Common myeloid progenitor, CD34-positive (primary cell): ENCODE results near the gene NAGK. TPM values are rescaled to one million over a fixed set of nuclear protein-coding genes. Genes with fewer than 3 reads are reported as not detected.
"Not testable (repeated sequence)": the region's sequence is repeated elsewhere in the genome, so short reads cannot be mapped to it uniquely, and the experiment has no call there.

Experiments
- CTCF ChIA-PET: fragments of 350-600 bp; sonication (Branson Sonifier 250); formaldehyde crosslinking; loops from one replicate; lab custom pipeline; 2021; ENCODE audit warnings: antibody characterized with exemption; lab: Charles Lee
- POLR2A ChIA-PET: fragments of 350-600 bp; sonication (Branson Sonifier 250); formaldehyde crosslinking; loops from one replicate; lab custom pipeline; 2021; ENCODE audit warnings: antibody characterized with exemption; lab: Charles Lee
- DNase-seq, 3 donors: peaks; one replicate each; pipeline versions ENCODE4 v3.0.0 to v3.0.0-alpha.2; 2013
- H3K27ac ChIP-seq, 2 experiments: 1 replicate in 1 of 2; 2 replicates in 1 of 2; pipeline ENCODE4 v1.7.0; 2013; ENCODE audit warnings: inconsistent platforms in 2 of 2, low read length in 2 of 2, mild to moderate bottlenecking in 2 of 2, low read depth in 1 of 2, moderate library complexity in 1 of 2; ENCODE audit not compliant: severe bottlenecking in 2 of 2, insufficient read depth in 1 of 2, poor library complexity in 1 of 2
- H3K27me3 ChIP-seq, 5 experiments: replicated peaks in 2 of 5; 1 replicate in 3 of 5; 2 replicates in 2 of 5; pipeline versions ENCODE4 v1.6.1 to v1.7.0; 2013; ENCODE audit warnings: low read length in 4 of 5, mild to moderate bottlenecking in 2 of 5, moderate library complexity in 2 of 5, inconsistent platforms in 1 of 5; ENCODE audit not compliant: insufficient read depth in 5 of 5, control insufficient read depth in 4 of 5
- H3K36me3 ChIP-seq, 4 experiments: 1 replicate in 2 of 4; 2 replicates in 2 of 4; pipeline versions ENCODE4 v1.6.1 to v1.7.0; 2013; ENCODE audit warnings: low read length in 3 of 4, control low read depth in 1 of 4, mild to moderate bottlenecking in 1 of 4; ENCODE audit not compliant: control insufficient read depth in 4 of 4, insufficient read depth in 4 of 4
- H3K4me1 ChIP-seq, 4 experiments: 1 replicate in 3 of 4; 2 replicates in 1 of 4; pipeline versions ENCODE4 v1.6.1 to v1.7.1; 2013; ENCODE audit warnings: low read length in 3 of 4, mild to moderate bottlenecking in 3 of 4, control low read depth in 1 of 4, inconsistent platforms in 1 of 4, moderate library complexity in 1 of 4; ENCODE audit not compliant: control insufficient read depth in 4 of 4, insufficient read depth in 4 of 4; ENCODE audit errors: control extremely low read depth in 1 of 4
- H3K4me3 ChIP-seq, 7 experiments: 1 replicate in 4 of 7; 2 replicates in 3 of 7; pipeline versions ENCODE4 v1.5.1 to v1.7.0; 2013; ENCODE audit warnings: mild to moderate bottlenecking in 7 of 7, low read length in 6 of 7, moderate library complexity in 6 of 7, inconsistent platforms in 2 of 7, low read depth in 2 of 7, control low read depth in 1 of 7; ENCODE audit not compliant: insufficient read depth in 4 of 7, control insufficient read depth in 1 of 7; ENCODE audit errors: extremely low read depth in 1 of 7
- H3K9me3 ChIP-seq, 5 experiments: 1 replicate in 4 of 5; 2 replicates in 1 of 5; pipeline versions ENCODE4 v1.6.1 to v1.7.1; 2013; ENCODE audit warnings: low read length in 4 of 5, mild to moderate bottlenecking in 2 of 5, inconsistent platforms in 1 of 5, low read depth in 1 of 5, moderate library complexity in 1 of 5; ENCODE audit not compliant: control insufficient read depth in 4 of 5, insufficient read depth in 2 of 5; ENCODE audit errors: control extremely low read depth in 1 of 5
- WGBS: methylation state at CpG from one replicate; pipeline ENCODE4 v1.1.5; 2013; ENCODE audit not compliant: insufficient coverage; 5-methylcytosine and 5-hydroxymethylcytosine counted together
- polyA plus RNA-seq: library from polyadenylated mRNA; unstranded; fragments of 120-200 nt; gene quantifications from one replicate; pipeline ENCODE4 v1.2.1, GENCODE V29; 2013

NAGK gene
- polyA plus RNA-seq: 43.1 TPM

GRCh38 chr2:71068218-71069035 lies at the start of gene NAGK:
Gene NAGK (plus strand): TSS chr2:71068648. CDS start chr2:71068684, 36 bp downstream.
- ChIA-PET CTCF (interaction anchor here (0.6 to 5.5 kb wide), 12 partner anchors 15 to 89 kb away, joined by 3 to 42 read pairs (median 5); partner anchors contain the start of genes MCEE and MPHOSPH10), POLR2A (interaction anchor here (0.5 to 4.3 kb wide), 8 partner anchors 14 to 85 kb away, joined by 3 to 19 read pairs (median 4); partner anchors contain the start of genes MCEE and MPHOSPH10)
- peaks cover 0 to 13% (median 3%) of the 10 kb centered on the region in 4 experiments for H3K36me3 ChIP-seq
- peak within 1 kb of the TSS; percentile 69 to 95 (median 89) for H3K4me3 ChIP-seq
- peaks cover 32 to 84% (median 69%) of the 10 kb centered on the region in 4 experiments for H3K4me1 ChIP-seq
- H3K27me3 ChIP-seq: no peaks in the 10 kb centered on the region
- peak within 1 kb of the TSS; percentile 89 for H3K27ac ChIP-seq
- peak; percentile 97 to 98 (median 98) for DNase-seq
- H3K9me3 ChIP-seq: no peaks in the 10 kb centered on the region
- WGBS: 0% methylated on average over 48 of the region's 66 CpGs

GRCh38 chr2:71019989-71020388 lies 48.5 kb upstream of the NAGK start:
- CTCF ChIA-PET: interaction anchor here (1.4 kb wide), 1 partner anchor 50 kb away, joined by 3 read pairs; no protein-coding TSS in a partner anchor
- H3K4me3 ChIP-seq, DNase-seq, POLR2A ChIA-PET, H3K27ac ChIP-seq, H3K4me1 ChIP-seq, H3K36me3 ChIP-seq, H3K27me3 ChIP-seq, H3K9me3 ChIP-seq: not testable (repeated sequence)
- WGBS: 94% methylated on average over 2 of the region's 6 CpGs

GRCh38 chr2:71021394-71021793 lies 47.1 kb upstream of the NAGK start:
- POLR2A ChIA-PET, H3K9me3 ChIP-seq, H3K4me1 ChIP-seq, DNase-seq, H3K36me3 ChIP-seq, H3K27me3 ChIP-seq, H3K27ac ChIP-seq, H3K4me3 ChIP-seq: not testable (repeated sequence)
- WGBS: 90% methylated on average over 11 of the region's 14 CpGs
- CTCF ChIA-PET: interaction anchor here (1.4 to 1.6 kb wide), 2 partner anchors 20 to 49 kb away, joined by 4 to 5 read pairs; no protein-coding TSS in a partner anchor

- H3K4me1 ChIP-seq, H3K27me3 ChIP-seq, H3K9me3 ChIP-seq, H3K36me3 ChIP-seq, H3K4me3 ChIP-seq, CTCF ChIA-PET, H3K27ac ChIP-seq, POLR2A ChIA-PET: not testable (repeated sequence)
- peak; percentile 16 to 49 (median 43) for DNase-seq
- WGBS: 84% methylated on average over 9 of the region's 15 CpGs
Measured at GRCh38 chr2:71023553-71024243, 44.8 kb upstream of the NAGK start.

- CTCF ChIA-PET, H3K36me3 ChIP-seq, H3K4me3 ChIP-seq, DNase-seq, H3K27ac ChIP-seq, POLR2A ChIA-PET, H3K27me3 ChIP-seq, H3K9me3 ChIP-seq, H3K4me1 ChIP-seq: not testable (repeated sequence)
- 92% methylated on average over 5 of the region's 8 CpGs for WGBS
Measured at GRCh38 chr2:71036296-71036695, 32.2 kb upstream of the NAGK start.

GRCh38 chr2:71042287-71042686 lies 26.2 kb upstream of the NAGK start:
- Histone ChIP-seq H3K36me3 (no peaks in the 10 kb centered on the region), H3K27ac (no peak overlapping the region), H3K4me3 (no peak overlapping the region), H3K4me1 (peaks cover 0 to 2% (median 0%) of the 10 kb centered on the region in 4 experiments), H3K27me3 (no peaks in the 10 kb centered on the region), H3K9me3 (no peaks in the 10 kb centered on the region)
- ChIA-PET POLR2A (no interaction called here), CTCF (no interaction called here)
- 100% methylated on average over 1 of the region's 4 CpGs for WGBS
- DNase-seq: no peak
